GM21360 (cell line): ENCODE data around the gene TBCEL.

Experiments
- ATAC-seq: cut with Tn5 transposase; IDR thresholded peaks from one replicate; pipeline ENCODE4 v1.9.1; 2021; ENCODE audit warnings: mild to moderate bottlenecking, moderate library complexity; ENCODE audit not compliant: unreplicated experiment

TBCEL gene

DNA sequence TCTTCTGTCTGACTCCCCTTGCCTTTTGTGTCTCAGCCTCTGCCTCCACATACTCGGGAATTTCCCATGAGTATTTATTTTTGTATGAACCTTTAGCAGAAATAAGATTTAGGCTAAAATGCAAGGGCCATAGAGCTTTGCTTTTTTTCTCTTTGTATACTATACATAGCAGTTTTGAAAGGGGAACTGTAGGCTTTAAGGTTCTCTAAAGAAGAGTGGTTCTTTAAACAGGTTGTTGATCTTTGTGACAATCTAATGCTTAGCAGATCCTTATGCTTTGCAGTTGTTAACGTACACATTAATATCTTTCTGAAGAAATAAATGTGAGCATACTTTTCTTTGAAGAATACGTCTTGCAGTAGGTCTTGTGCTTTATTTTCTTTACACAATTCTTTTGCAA, 35.0 kb downstream of the TBCEL start:
- ATAC-seq: no peak

DNA sequence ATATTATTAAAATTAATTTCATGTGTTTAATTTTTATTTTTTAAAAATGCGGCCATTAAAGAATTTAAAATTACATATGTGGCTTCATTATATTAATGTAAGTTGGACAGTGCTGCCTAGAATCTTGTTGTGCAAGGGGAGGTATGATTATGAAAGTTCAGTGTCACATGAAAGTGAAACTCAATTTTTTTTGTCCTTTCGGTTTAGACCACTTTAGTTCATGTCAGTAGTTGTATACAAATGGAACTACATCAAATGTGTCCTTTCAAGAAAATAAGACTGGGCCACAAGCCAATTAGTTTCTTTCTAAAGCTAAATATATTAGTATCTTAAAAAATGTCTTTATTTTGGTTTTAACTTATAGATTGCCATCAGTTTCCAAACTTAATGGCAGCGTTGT, 35.7 kb downstream of the TBCEL start:
- ATAC-seq: peak; percentile 94

DNA sequence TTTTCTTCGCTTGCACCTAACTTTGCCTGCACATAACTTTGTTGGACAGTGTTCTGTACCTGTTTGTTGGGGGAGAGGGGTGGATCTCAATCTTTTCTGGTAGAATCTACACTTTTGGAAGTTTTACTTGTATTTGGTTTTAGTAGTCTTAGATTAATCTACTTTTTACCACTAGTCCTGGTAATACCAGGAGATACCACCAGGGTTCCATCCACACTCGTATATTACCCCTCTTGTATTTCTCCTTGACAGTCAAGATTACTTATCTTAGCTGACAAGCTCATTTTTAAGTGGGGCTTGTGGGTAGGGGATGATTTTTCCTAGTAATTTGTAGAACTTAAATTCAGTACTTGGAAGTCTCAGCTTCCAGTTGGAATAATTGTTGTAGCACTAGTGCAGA, 39.8 kb downstream of the TBCEL start:
- ATAC-seq: no peak

DNA sequence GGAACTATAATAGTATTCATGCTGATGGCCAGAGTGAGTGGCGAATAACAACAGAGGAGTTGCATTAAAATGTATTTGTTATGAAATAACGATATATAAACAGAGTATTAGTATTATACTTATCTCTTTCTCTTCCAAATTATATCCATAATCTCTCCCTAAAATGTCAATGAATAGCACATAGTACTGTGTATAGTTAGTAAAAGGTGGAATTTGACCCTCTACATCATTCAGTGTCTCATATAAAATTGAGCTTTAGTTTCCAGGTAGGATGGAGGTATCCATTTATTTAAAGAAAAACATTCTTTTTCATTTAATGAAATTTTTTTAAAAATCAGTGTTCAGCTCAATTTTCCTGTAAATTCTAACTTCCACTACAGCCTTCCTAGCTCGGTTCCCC, 42.7 kb downstream of the TBCEL start:
- ATAC-seq: no peak

DNA sequence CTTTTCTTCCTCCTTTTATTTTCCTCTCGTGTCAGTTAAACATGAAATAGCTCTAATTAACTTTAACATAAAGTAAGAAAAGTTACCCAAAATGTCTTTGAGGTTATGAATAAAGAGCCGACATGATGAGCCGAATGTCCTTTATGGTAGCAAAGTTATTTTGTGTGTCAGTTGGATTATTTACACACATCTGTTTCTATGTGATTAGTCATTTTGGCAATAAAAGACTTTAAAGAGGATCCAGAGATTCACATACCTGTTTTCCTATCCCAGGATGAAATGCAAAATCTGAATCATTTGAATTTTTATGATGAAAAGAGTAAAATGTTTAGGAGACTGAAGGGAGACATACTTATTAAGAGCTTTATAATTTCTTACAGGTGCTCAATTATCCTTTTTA, 43.1 kb downstream of the TBCEL start:
- no peak for ATAC-seq

DNA sequence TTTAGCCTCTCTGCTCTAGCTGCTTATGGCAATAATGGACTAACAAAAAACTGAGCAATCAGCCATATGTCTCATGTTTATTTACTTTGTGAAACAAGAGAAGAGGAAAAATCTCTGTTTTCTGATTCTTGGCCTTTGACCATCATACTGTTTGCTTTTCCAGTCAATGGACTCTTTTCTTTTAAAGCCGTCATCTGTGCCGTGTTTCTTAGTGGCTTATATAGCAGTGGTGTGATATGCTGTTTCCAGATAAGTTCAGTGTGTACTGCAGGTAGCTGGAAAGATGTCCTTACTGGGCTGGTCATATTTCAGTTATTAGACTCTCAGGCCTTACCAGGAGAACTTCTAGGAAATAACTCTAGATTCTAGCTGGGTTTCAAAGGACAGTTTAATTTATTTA, 43.6 kb downstream of the TBCEL start:
- ATAC-seq: no peak

DNA sequence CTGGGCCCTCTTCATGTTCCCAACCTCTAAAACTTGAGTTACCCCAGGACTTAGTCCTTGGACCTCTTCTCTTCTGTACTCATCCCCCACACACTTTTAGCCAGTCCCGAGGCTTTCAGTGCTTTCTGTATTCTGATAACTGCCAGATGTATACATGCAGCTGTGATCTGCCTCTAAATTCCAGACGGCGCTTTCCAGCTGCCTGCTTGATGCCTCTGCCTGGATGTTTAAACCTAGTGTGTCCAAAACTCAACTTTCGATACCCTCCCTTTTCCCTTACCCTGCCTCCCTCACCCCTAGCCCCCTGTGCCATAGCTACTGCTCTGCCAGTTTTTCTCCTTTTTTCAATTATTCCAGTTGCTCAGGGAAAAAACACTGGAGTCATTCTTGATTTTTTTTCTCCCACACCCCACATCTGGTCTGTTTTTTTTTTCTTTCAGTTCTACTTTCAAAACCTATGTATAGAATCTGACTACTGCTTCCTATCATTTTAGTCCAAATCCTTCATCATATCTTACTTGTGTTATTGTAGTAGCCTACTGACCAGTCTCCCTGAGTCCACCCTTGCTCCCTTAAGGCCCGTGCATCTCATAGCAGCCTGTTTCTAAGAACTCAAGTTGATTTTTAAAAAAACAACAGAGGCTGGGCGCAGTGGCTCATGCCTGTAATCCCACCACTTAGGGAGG, 44.2 kb downstream of the TBCEL start:
- ATAC-seq: no peak

DNA sequence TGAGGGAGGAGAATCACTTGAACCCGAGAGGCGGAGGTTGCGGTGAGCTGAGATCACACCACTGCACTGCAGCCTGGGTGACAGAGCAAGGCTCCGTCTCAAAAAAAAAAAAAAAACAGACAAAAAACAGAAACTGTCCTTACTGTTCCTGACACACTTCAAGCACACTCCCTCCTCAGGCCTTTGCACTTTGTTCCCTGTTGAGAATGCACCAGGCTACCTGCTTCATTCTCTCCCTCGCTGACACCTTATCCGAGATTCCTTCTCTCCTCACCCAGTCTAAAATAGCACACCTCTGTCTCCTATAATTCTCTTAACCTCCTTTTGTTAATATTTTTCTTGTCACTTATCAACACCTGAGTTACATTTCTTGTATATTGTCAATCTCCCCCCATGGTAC, 44.9 kb downstream of the TBCEL start:
- ATAC-seq: no peak

DNA sequence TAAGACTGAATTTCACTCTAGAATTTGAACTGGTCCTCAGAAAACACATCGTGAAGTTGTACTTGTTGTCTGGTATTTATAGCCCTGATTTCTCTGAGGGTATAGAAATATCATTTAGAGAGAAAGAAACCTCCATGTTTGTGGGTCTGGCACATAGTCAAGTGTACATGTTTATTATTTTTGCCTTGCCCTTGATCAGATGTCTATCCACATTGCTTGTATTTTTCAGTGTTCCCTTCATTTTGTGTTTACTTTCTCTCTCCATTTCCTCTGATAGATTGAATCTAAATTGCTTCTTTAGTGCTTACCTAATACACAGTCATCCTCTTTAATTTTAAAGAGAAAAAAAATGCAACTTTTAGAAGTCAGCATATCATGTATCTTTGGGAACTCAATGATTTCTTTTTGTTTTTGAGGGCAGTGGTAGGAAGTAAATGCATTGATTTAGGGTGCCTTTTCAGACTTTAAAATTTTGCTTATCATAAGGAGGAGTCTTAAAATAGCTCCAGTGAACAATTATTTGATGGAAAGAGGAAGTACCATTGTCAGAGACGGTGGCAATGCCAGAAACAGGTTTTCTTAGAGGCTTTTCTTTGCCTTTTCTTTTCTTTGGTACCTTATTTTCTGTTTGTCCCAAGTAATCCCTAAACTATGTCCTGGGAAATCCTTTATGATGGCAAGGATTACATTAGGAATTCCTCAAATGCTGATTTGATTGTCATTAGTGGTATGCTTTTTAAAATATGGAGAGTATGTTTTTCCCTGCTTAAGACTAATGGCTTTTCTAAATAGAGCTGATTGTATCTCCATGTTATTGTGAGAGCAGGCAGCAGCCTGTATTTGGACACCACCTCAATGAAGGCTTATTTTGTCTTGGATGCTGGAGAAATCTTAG, 47.3 kb downstream of the TBCEL start:
- ATAC-seq: no peak

DNA sequence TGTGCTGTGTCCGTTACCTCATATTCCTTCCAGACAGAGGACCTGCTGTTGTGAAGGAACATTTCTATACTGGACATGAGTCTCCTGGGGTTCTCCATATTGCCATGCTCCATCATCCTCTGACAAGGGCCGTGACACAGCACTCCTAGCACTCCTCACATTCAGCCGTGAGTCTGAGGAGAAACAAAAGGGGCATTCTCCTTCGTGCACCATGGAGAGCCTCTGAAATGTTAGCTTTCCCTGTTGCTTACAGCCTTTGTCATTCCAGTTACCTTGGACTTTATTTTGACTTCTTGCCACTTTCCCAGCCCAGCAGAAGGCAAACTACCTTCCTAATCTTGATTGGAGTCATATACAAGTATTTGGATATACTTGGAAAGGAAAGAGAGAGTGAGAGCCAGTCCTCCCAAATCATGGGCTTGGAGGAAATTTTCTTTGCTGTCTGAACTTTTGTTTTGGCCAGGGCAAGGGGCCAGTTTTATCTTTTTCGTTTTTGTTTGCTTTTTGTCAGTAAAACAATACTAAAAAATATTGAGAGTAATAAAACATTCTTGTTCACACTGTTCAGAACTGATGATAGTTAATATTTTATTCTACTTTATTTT, 48.0 kb downstream of the TBCEL start:
- ATAC-seq: no peak

DNA sequence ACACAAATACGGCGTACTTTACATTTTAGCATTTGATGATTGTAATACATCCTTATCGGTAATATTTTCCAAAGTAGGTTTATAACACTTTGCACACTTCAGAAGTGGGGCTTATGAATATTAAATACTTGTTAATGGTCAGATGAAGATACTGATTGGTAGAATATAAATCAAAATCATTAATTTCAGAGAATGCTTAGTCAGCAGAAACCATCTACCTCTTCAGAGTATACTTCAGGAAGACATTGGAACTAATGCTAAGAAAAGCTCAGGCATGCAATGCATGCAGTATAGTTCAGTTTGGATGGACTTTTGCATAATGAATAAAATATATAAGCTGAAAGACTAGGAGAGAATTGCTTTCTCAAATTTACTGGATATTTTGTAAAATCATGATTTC, 57.4 kb downstream of the TBCEL start:
- ATAC-seq: no peak

DNA sequence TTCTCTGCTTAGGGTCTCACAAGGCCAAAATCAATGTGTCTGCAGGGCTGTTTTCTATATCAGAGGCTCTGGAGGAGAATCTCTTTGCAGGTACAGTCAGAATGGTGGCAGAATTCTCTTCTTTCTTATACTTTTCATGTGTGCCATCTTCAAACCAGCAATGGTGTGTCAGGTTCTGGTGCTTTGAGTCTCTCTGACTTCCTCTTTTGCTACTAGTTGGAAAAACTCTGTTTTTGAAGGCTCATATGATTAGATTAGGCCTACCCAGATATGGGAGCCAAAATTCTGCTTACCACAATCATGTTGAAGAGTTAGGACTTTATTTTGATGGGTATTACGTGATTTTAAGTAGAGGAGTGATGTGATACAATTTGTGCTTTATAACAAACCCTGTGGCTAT, 58.3 kb downstream of the TBCEL start:
- ATAC-seq: no peak

DNA sequence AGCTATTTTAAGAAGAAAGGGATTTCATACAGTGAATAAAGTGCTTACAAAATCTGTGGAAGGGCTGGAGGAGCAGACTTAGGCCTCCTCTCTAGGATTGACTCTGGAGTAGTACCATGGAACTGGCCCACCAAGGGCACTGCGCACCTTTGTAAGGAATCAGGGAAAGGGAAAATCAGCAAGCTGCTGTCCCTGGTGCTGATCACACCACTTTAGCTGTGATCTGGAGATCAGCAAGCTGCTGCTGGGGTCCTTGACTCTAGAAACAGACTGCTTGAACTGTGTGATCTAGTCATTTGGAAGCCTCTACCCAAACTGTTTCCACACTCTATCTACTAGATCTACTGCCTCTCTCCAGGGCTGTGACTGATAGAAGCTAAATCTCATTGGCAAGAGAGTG, 58.8 kb downstream of the TBCEL start:
- no peak for ATAC-seq

DNA sequence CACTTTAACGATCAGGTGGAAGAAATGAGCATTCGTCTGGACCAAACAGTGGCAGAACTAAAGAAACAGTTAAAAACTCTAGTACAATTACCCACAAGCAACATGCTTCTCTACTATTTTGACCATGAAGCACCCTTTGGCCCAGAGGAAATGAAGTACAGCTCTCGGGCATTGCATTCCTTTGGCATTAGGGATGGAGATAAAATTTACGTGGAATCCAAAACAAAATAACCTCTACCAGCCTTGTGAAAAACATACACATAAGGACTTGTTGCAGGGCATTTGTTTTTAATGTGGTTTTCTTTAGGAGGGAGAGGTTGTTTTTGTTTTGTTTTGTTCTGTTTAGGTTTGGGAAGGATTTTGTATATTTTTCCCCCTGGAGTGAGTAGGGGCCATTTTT, 63.0 kb downstream of the TBCEL start:
- no peak for ATAC-seq

DNA sequence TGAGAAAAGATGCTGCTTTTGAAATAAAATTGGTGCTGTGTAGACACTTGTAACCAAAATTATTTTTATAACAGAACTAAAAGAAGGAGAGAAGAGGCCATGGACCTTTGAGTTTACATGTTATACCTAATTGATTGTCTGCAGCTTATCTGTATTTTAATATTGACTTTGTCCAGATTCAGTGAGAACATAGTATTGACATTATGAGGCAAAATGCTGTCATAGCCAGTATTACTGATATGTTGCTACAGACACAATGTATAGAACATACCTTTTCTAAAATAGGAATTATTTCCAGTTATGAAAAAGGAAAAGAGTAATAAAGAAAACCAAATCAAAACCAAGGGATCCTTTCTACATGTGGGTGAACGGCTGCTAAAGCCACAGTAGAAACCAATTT, 65.7 kb downstream of the TBCEL start:
- no peak for ATAC-seq

DNA sequence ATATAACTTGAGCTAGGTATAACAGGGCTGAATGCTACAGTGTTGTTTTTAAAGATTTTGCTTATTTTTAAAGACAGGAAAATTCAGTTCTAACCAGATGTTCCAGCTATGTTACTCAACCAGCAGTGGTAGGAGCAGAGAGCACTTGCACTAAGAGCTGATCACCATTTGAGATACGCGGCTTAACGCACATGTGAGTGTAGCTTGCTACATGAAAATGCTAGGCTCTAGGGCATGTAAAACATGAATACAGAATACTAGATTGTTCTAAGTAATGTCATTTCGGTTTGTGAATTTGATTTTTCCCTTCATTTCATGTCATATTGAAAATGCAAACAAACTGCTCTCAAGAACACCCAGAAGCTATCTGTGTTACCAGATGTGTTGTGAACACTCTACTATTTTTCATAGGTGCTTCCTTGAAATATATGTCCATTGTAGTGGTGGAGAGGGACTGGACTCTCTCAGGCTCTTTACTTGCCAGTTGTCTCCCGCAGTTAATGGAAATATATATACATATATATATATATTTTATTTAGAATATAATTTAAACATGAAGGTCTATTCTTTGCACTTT, 66.3 kb downstream of the TBCEL start:
- no peak for ATAC-seq

DNA sequence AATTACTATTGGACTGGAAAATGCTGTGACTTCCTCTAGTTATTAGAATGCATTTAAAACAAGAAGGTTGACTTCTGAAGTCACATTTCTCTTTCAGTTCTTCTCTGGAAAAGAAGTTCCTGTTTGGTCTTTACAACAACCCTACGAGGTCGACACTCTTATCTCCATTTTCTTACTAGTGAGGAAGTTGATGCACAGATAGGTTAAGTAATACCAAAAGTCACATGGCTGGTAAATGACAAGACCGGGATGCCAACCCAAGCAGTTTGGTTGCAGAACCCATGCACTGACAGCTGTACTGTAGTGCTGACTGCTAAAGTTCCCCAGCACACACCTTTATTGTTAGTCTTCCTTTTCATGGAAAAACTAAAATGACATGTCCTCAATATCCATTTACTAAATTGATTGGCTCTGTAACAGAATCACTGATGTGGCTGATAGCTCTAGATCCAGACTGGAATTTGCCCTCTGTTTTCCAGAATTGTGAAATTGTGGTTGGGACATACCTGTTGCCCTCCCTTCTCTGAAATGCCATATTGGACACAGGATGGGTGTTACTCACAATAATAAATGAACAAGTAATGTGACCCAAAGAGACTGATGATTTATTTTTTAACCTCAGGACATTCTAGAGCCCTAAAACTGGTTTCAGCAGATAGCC, 67.7 kb downstream of the TBCEL start:
- no peak for ATAC-seq

DNA sequence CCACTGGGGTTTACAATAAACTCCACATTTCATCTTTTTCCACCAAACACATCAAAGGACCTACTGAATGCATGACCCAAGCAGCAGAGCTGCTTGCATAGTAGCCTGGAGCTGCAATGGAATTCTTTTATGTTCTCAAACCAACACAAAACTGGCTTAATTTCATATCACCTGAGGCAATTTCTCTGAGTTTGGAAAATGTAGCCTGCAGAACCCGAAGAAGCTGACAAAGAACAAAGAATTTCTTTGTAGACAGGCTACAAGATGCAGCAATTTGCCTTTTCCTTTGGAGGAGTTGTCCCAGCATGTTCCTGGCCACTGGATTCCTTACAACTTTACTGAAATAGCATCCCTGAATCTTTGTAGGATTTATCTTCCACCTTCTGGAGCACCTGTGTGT, 71.7 kb downstream of the TBCEL start:
- ATAC-seq: no peak

DNA sequence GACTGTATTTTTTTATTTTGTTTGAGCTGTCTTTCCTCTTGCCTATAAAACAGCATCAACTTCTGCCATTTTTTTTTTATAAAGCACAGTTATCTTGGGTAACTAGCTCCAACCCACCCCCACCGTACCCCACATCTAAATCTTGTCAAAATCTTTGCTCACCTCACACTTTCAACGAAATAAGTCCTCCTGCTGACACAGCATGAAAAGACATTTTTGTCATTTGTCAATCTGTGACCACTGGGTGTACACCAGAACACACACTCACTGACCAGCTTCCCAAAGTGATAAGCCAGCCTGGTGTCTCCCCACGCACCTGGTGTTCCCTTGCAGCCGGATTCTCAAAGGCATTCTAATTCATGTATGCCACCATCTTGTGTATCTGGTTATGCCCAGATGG, 75.5 kb downstream of the TBCEL start:
- ATAC-seq: no peak

DNA sequence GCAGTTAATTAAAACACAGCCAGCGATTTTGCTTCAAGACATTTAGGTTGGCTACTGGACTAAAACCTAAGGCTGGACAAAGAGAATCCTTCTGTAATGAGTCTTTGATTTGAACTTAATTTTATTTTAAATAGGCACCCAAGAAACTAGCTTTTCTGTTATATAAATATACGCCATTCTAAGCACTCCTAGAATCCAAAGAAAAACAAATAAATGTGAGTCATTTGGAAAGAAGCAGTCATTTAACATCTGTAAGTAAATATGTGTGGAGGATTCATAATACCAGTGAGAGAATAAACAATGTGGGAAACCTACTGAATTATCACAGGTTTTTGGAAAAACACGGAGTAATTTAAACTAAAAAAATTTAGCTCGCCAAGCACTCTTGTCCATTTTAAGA, 76.0 kb downstream of the TBCEL start:
- ATAC-seq: no peak

DNA sequence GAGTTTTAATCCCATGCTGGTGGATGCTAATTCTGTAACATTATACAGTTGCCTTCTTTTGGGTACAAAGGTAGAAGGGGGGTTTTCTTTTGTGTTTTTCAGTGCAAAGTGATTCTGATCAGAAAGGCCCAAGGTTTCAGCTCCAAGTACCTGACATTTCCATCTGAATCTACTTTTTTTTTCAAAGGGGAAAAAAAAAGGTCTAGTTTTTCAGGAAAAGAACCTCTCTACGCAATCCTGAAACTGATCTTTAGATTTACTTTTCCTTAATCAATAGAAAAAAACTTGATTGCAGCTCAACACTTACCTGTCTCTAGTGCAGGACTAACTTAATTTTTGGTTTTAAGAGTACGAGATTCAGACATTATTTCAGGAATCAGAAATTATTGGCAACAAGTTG, 77.0 kb downstream of the TBCEL start, which contains the start of gene TECTA:
Gene TECTA (plus strand): TSS at position 301 of the 400 bp plus-strand sequence. CDS start 1,423 bp downstream, outside the sequence.
- ATAC-seq: no peak
